Measurements from ENCODE around the gene TMEM151B.

The TMEM151B gene

DNA sequence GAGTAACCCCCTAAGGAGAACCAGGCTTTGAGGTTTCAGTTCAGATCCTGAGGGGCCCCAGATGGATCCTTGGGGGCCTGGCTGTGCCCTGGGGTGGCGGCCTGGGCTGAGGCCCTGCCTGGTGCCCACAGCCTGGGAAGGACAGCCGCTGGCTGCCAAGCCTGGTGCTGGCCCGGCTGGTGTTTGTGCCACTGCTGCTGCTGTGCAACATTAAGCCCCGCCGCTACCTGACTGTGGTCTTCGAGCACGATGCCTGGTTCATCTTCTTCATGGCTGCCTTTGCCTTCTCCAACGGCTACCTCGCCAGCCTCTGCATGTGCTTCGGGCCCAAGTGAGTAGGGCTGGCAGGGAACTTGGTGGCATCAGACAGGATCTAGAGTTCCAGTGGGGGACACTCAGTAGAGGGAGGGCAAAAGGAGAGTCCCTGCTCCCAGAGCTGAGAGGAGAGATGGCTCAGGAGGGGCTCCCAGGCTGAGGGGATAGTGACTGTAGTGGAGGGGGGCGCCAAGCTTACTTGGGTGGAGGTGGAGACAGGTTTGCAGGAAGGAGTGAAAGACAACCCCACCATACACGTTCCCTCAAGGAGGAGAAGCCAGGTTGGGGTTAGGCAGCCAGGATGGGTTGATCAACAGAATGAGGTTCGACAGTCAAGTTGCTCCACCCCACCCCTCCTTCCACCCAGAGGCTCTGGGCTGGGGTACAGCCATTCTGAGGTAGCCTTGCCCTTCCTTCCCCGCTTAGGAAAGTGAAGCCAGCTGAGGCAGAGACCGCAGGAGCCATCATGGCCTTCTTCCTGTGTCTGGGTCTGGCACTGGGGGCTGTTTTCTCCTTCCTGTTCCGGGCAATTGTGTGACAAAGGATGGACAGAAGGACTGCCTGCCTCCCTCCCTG, 37.3 kb upstream of the TMEM151B start:
- no peak for DNase-seq (ENCODE audit: low spot score)

DNA sequence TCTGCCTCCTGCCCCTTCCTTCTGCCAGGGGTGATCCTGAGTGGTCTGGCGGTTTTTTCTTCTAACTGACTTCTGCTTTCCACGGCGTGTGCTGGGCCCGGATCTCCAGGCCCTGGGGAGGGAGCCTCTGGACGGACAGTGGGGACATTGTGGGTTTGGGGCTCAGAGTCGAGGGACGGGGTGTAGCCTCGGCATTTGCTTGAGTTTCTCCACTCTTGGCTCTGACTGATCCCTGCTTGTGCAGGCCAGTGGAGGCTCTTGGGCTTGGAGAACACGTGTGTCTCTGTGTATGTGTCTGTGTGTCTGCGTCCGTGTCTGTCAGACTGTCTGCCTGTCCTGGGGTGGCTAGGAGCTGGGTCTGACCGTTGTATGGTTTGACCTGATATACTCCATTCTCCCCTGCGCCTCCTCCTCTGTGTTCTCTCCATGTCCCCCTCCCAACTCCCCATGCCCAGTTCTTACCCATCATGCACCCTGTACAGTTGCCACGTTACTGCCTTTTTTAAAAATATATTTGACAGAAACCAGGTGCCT, 36.6 kb upstream of the TMEM151B start:
- no peak for DNase-seq (ENCODE audit: low spot score)

DNA sequence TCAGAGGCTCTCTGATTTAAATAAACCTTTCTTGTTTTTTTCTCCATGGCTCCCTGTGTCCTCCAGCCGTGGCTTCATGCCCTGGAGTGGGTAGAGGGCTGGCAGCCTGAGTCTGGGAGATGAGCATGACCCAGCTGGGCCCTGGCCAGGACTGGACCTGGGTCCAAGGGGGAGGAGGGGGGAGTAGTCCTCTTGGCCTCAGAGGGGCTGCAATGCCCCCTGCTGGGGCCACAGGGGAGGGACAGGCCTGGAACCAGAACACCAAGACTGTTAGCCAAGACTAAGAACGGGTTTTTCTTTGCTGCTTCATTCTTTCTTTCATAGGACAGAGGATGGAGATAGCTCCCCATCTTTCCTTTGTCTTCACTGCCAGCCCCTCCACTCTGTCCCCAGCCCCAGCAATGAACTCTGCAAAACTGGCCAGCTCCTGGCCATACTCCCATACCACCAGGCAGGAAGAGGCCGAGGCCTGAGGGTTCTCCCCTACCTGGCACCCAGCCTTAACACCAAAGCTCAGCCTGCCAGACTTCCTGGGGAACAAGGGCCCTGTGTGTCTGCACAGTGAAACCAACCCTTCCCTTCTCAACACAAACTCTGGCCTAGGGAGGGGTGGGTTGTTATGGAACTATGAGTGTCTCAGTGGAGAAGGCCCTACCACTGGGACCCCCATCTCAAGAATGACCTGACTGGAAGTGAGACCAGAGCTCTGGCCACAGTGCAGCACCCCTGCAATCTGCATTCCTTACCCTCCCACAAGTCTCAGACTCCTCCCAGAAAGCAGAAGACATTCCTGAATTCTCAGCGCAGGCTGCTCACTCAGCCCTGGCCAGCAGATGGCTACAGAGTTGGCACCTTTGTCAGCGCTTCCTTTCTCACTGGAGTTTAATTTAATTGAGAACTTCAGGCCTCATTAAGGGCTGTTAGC, 35.9 kb upstream of the TMEM151B start:
- DNase-seq (ENCODE audit: low spot score) = peak; percentile 77

DNA sequence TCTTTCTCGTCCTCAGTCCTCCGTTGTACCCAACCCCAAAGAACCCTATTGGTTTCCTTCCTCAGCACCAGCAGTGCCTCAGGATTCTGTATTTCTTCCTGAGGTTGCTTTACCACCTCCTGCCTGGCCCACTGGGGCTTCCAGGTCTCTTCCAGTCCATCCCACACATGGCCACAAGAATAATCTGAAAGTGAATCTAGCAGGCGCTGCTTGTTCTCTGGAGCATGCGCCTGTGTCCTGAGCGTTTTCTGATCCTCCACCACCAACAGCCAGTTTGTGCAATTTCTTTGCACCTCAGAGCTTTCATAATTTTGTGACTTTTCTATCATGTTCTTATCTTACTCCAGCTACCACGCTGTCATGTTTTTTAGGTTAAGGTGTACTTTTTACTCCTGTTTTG, 35.0 kb upstream of the TMEM151B start:
- DNase-seq (ENCODE audit: low spot score) = no peak

DNA sequence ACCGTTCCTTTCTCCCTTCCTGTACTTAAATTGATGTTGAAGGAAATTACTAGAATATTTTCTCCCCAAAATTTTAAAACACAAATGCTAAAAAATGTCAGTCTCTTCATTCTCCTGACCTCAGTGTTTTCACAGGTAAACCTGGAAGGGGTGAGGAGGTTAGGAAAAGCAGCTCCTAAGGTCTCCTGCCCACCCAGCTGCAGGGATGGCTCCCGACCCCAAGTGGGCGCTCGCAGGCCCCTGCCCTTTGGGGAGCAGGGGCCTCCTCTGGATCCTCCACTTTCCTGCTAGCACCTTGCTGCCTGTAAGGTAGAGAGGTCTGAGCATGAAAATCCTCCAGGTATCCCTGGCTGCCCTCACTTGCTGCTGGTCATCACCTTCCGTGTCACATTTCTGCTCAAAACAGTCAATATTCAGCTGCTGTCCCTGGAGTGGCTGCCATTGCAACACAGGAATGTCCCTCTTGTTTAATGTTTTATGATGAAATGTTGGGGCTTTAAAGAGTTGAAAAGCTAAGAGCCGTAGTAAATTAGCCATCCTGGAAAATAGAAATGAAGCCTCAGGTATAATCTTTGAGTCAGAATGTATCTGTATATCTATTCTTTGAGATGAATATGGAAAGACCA, 34.2 kb upstream of the TMEM151B start:
- DNase-seq (ENCODE audit: low spot score) = no peak

DNA sequence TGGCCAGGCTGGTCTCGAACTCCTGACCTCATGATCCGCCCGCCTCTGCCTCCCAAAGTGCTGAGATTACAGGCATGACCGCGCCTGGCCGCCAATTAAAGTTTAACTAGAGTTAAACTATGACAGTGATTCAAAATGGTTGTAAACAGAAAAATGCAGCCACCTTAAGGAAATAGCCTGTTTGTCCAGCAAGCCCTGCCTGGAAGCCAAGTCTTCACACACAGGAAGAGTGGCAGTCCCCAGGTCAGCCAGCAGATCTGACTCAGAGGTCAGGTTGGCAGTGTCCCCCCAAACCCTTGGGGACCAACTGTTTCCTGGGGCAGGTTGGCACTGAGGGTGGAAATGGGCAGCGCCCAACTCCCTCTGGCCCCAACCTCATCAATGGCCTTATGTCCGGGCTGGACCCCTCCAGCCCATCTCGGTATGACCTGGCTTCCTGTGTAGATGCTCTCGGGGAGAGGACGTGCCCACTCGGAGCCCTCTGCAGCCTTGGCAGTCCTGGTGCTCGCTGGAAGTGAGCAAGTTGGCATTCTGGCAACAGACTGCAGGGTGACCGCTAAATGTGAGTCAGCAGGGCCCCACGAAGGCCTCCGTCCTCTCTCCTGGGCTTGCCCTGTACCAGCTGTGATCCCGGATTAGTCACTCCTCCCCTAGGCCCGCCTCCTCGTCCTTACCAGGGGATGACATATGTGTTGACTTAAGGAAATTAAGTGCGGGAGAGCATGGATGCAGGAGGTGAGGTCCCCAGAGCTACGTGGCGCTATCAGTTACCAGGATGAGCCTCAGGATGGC, 33.0 kb upstream of the TMEM151B start:
- peak; percentile 99 for DNase-seq (ENCODE audit: low spot score)

DNA sequence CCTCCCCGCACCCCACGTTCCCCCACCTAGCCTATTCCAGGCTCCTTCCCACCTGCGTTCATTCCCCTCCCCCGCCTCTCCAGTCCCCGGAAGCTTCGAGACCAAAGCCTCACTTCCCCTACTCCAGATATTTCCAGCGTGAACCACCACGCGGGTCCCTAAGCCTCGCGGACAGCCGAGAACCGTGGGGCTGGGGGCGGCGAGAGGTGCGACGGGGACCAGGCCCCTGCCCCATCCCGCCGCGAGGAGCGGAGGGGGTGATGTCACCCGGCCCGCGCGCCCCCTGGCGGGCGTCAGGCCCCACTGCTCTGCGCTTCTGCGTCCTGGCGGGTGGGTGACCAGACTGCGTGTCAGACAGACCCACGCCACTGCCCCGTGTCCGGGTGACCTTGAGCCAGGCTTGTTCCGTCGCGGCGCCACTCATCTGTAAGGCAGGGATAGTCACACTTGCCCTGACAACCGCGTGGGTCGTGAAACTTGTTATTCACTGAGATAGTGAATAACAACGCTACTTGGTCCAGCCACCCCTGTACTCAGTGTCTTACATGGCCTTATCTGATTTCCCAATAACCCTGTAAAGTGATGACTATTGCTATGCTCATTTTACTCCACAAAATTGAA, 32.3 kb upstream of the TMEM151B start:
- peak; percentile 80 for DNase-seq (ENCODE audit: low spot score)

DNA sequence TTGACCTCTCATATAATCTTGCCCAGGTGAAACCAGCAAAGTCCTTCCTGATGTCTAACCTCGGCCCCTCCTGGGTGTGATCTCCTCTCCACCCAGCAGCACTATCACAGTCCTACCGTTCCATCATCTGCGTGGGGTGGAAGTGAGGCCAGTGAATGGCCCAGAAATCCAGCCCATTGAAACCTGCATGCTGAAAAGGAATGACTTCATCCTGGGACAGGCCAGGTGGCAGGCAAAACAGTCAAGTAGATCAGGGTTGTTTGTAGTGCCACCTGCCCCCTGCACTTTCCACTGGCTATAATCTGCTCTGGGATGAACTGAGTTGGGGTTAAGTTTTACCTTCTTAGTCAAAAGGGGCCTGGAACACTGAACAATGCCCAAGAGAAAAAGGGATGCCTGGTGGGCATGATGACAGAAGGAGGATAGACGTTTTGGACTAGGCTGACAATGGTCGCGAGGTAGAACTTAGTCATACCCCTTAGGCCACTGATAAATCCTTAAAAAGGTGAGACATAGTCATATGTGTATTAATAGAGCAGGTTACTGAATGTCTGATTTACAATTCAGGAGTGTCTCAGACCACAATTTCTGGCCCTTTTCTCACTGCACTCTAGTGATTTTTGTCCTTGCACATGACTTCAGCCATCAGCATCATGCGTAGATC, 31.4 kb upstream of the TMEM151B start:
- no peak for DNase-seq (ENCODE audit: low spot score)

DNA sequence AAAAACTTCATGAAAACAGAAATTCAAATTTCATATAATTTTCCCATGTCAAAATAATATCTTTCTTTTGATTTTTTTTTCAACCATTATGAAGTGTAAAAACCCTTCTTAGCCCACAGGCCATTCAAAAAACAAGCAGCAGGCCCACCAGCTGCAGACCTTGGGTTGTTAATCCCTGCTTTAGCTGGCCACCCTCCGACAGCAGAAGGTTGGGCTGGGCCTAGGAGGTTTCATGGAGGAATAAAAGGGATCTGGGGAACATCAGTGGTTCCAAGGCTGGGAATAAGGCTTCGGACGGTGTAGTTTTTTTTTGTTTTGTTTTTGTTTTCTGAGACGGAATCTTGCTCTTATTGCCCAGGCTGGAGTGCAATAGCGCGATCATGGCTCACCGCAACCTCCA, 26.9 kb upstream of the TMEM151B start:
- no peak for DNase-seq (ENCODE audit: low spot score)

DNA sequence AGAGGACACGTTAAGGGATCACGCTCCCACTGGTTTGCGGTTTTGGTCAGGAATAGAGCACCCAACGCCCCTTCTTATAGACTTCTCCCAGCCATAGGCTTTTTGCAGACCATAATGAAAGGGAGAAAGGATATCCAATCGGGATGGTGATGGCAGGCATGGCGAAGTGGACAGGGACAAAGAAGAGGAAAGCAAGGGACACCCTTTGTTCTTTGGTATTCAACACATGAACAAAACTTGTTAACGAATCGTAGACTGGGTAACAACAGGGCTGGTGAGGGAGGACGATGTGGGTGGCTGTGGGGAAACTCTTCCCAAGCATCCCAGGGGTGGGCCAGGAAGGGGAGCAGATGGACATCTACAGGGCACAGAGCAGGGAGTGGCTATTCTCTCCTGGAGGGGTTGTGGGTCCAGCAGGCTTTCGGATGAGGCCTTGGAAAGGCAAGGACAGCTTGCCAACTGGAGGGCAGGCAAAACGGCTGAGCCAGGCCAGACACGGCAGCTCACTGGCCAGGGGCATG, 24.8 kb upstream of the TMEM151B start:
- DNase-seq (ENCODE audit: low spot score) = no peak

DNA sequence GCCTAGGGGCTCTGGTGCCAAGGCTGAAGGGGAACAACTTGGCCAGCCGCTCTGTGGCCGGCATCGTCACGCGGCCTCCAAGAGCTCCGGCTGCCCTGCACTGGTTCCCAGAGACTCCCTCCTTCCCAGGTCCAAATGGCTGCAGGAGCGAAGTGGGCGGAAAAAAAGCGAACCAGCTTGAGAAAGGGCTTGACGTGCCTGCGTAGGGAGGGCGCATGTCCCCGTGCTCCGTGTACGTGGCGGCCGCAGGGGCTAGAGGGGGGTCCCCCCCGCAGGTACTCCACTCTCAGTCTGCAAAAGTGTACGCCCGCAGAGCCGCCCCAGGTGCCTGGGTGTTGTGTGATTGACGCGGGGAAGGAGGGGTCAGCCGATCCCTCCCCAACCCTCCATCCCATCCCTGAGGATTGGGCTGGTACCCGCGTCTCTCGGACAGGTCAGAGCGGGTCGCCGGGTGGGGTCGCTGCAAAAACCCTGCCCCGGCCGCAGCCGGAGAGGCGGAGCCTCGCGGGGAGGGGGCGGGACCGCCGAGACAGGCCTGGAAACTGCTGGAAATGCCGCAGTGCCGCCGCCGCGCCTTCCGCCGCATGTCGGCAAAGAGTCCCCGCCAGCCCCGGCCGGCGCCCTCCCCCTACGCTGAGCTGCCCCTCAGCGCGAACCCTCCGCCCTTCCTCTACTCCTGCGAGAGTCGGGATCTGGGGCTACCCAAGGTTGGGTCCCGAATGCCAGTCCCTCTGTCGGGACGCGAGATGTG, 24.2 kb upstream of the TMEM151B start:
- DNase-seq (ENCODE audit: low spot score) = peak; percentile 88

DNA sequence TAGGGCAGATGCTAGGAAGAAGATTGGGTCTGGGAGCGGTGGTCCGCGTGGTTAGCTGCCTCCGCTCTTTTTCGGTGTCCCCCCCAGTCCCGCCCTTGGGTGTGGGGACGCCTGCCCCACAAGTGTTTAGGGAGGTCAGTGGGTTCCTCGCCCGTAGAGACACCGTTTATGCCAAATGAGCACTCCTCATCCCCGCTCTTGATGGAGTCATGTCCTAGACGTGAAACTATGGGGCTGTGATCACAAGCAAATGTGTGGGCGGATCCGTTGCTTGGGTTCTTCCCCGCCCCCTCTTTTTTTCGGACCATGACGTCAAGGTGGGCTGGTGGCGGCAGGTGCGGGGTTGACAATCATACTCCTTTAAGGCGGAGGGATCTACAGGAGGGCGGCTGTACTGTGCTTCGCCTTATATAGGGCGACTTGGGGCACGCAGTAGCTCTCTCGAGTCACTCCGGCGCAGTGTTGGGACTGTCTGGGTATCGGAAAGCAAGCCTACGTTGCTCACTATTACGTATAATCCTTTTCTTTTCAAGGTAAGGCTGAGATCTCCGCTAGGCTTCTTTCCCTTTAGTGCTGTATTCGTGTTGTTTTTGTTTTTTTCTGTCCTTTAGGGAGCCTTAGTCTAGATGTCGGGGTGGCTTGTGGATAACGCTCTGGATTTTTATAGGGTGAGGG, 23.4 kb upstream of the TMEM151B start, which contains the start of gene HSP90AB1:
HSP90AB1 (plus strand) TSS at position 439 of the 675 bp plus-strand sequence. CDS start 1,529 bp downstream, outside the sequence.
- peak; percentile 98 for DNase-seq (ENCODE audit: low spot score)

DNA sequence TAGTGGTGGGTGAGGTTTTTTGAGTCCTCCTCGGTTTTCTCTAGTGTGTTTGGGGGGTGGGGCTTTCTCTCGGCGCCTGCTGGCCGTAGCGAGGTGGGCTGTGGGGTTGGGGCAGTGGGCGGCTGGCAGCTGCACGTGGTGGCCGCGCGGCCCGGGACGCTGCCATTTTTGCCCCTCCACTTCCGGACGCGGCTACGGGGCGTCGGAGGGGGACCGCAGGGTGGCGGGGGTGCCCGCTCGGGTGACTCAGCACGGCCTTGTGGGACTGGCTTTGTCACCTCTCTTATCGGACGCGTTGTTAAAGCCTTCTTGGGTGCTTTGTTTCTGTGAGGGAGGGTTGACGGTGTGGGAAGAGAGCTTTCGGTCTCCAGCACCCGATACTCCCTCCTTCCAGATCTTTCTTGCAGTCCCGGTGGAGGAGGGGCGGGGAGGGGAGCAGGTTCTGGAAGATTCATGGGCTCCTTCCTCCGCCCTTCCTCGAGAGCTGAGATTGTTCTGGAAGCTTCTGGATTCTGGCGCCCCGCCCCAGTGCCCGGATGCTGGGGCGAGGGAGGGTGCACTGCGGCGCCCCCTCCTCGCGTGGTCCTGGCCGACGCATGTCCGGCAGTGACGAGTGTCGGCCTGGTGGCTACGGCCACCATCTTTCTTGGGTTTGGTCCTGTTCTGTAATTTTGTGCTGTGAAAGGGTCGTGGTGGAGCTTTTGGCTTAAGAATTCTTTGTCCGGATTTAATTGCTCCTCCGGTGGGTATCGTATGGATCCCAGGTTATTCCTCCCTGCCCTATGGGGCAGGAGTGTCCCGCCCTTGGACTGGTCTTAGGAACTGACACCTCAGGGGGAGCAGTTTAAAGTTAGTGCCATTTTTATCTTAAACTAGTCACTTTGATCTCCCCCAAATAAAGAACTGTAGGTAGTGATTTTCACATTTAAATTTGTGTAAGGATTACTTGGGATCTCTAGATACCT, 22.6 kb upstream of the TMEM151B start:
- DNase-seq (ENCODE audit: low spot score) = peak; percentile 86

DNA sequence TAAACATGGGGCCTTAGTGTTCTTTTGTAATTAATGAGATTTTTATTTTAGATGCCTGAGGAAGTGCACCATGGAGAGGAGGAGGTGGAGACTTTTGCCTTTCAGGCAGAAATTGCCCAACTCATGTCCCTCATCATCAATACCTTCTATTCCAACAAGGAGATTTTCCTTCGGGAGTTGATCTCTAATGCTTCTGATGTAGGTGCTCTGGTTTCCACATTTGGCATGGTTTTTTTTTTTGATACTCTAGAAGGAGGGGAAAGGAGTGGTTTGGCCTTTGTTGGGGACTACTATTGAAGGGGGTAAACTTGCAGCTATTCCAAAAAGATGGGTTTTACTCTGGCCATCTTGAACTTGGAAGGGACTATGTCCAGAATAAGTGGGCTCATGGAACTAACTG, 21.7 kb upstream of the TMEM151B start:
- DNase-seq (ENCODE audit: low spot score) = no peak

DNA sequence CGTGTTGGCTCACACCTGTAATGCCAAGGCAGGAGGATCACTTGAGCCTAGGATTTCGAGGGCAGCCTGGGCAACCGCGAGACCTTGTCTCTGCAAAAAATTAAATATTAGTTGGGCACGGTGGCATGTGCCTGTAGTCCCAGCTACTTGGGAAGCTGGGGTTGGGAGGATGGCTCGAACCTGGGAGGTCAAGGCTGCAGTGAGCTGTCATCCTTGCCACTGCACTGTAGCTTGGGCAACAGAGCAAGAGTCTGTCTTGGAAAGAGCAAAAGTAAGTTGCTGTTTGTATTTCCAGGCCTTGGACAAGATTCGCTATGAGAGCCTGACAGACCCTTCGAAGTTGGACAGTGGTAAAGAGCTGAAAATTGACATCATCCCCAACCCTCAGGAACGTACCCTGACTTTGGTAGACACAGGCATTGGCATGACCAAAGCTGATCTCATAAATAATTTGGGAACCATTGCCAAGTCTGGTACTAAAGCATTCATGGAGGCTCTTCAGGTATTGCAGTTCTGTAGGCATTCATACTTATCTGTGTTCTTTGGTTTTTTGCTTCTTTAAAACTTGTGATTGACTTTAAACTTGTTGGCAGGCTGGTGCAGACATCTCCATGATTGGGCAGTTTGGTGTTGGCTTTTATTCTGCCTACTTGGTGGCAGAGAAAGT, 21.0 kb upstream of the TMEM151B start:
- DNase-seq (ENCODE audit: low spot score) = no peak

DNA sequence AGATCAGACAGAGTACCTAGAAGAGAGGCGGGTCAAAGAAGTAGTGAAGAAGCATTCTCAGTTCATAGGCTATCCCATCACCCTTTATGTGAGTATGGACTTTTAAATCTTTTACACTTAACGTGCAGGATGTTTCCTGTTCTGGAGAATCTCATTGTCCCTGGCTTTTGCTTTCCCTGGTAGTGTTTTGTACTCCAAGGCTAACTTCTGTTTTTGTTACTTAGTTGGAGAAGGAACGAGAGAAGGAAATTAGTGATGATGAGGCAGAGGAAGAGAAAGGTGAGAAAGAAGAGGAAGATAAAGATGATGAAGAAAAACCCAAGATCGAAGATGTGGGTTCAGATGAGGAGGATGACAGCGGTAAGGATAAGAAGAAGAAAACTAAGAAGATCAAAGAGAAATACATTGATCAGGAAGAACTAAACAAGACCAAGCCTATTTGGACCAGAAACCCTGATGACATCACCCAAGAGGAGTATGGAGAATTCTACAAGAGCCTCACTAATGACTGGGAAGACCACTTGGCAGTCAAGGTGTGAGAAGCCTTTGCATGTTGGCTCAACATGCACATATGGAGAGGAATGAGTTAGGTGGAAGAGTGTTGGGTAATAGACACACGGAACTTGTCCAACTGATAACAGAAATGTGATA, 20.1 kb upstream of the TMEM151B start:
- no peak for DNase-seq (ENCODE audit: low spot score)
